GM18517 (cell line): Measurements from ENCODE around the gene LNPK.
"Not testable (repeated sequence)": the region's sequence is repeated elsewhere in the genome, so short reads cannot be mapped to it uniquely, and the experiment has no call there.

Experiments
- ATAC-seq: cut with Tn5 transposase; IDR thresholded peaks from one replicate; pipeline ENCODE4 v1.9.1; 2021; ENCODE audit warnings: mild to moderate bottlenecking, moderate library complexity; ENCODE audit not compliant: unreplicated experiment

The LNPK gene

GRCh38 chr2:175976391-175977157 is 25.5 kb downstream of the LNPK start:
- no peak for ATAC-seq

GRCh38 chr2:175973373-175973772 is 28.7 kb downstream of the LNPK start:
- ATAC-seq, result no peak

GRCh38 chr2:175966839-175967238 is 35.2 kb downstream of the LNPK start:
- ATAC-seq, result no peak

- no peak for ATAC-seq
Observed at GRCh38 chr2:175965773-175966172, 36.3 kb downstream of the LNPK start.

- no peak for ATAC-seq
Observed at GRCh38 chr2:175964195-175964594, 37.9 kb downstream of the LNPK start.

- ATAC-seq, result not testable (repeated sequence)
Observed at GRCh38 chr2:175963171-175963570, 38.9 kb downstream of the LNPK start.

GRCh38 chr2:175957845-175958244 is 44.2 kb downstream of the LNPK start:
- no peak for ATAC-seq

- ATAC-seq, result no peak
Observed at GRCh38 chr2:175955136-175955535, 46.9 kb downstream of the LNPK start.

- ATAC-seq, result no peak
Observed at GRCh38 chr2:175950512-175950911, 51.6 kb downstream of the LNPK start.

GRCh38 chr2:175948191-175948590 is 53.9 kb downstream of the LNPK start:
- ATAC-seq, result no peak

GRCh38 chr2:175947073-175947472 is 55.0 kb downstream of the LNPK start:
- ATAC-seq, result no peak

GRCh38 chr2:175941699-175942098 is 60.4 kb downstream of the LNPK start:
- ATAC-seq, result no peak

GRCh38 chr2:175937216-175937615 is 64.9 kb downstream of the LNPK start:
- ATAC-seq, result no peak

GRCh38 chr2:175935289-175936181 is 66.5 kb downstream of the LNPK start:
- no peak for ATAC-seq

GRCh38 chr2:175932675-175933074 is 69.4 kb downstream of the LNPK start:
- no peak for ATAC-seq

- no peak for ATAC-seq
Observed at GRCh38 chr2:175931805-175932204, 70.3 kb downstream of the LNPK start.

- ATAC-seq, result no peak
Observed at GRCh38 chr2:175930504-175930903, 71.6 kb downstream of the LNPK start.

GRCh38 chr2:175929850-175930249 is 72.2 kb downstream of the LNPK start:
- ATAC-seq, result no peak

GRCh38 chr2:175926272-175926671 is 75.8 kb downstream of the LNPK start:
- no peak for ATAC-seq

- no peak for ATAC-seq
Observed at GRCh38 chr2:175922160-175922559, 79.9 kb downstream of the LNPK start.

GRCh38 chr2:175918935-175919334 is 83.1 kb downstream of the LNPK start:
- ATAC-seq, result no peak

- ATAC-seq, result no peak
Observed at GRCh38 chr2:175914846-175915245, 87.2 kb downstream of the LNPK start.
